ENCODE measurements around the gene ANO4.

ANO4 gene

DNA sequence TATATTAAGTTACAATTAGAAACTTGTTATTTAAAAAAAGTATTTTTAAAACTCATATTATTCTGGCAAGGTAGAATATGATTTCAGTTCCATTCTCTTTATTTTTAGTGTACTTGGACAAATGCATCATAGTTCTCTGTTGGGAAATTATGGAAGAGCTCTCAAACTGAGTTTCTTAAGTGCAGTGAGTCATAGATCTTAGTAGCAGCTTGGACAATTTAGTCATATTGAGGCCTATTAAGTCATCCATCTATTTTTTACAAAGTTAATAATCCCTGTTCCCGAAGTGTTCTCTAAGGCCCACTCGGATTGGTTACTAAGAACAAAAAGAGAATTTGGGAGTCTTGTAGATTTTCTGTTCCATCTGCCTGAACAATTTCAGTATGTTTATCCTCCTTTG lies 113.9 kb downstream of the ANO4 start:
- TF ChIP-seq EZH2phosphoT487 (IDR thresholded peaks at IDR 0.05; ENCODE audit: low read length) (no peak), EZH2 (optimal IDR thresholded peaks at IDR 0.05; ENCODE audit: low read depth, low read length) (no peak)
- TF ChIP-seq, protein P1, sequence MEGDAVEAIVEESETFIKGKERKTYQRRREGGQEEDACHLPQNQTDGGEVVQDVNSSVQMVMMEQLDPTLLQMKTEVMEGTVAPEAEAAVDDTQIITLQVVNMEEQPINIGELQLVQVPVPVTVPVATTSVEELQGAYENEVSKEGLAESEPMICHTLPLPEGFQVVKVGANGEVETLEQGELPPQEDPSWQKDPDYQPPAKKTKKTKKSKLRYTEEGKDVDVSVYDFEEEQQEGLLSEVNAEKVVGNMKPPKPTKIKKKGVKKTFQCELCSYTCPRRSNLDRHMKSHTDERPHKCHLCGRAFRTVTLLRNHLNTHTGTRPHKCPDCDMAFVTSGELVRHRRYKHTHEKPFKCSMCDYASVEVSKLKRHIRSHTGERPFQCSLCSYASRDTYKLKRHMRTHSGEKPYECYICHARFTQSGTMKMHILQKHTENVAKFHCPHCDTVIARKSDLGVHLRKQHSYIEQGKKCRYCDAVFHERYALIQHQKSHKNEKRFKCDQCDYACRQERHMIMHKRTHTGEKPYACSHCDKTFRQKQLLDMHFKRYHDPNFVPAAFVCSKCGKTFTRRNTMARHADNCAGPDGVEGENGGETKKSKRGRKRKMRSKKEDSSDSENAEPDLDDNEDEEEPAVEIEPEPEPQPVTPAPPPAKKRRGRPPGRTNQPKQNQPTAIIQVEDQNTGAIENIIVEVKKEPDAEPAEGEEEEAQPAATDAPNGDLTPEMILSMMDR (IDR thresholded peaks at IDR 0.05; ENCODE audit: low read length): no peak
- DNase-seq: no peak
- Histone ChIP-seq H3K9me2 (replicated peaks; ENCODE audit: insufficient read depth, low read length) (no peaks in the 10 kb centered on the region), H4K20me1 (ENCODE audit: insufficient read depth, low read length) (no peaks in the 10 kb centered on the region), H3F3A (ENCODE audit: insufficient read depth, low read length) (no peaks in the 10 kb centered on the region), H3K9me3 (replicated peaks; ENCODE audit: insufficient read depth, low read length) (no peaks in the 10 kb centered on the region), H3K27me3 (replicated peaks; ENCODE audit: insufficient read depth, low read length) (no peaks in the 10 kb centered on the region), H3K4me1 (ENCODE audit: low read length) (no peaks in the 10 kb centered on the region), H3K4me3 (ENCODE audit: low read length) (no peak overlapping the region), H3K4me2 (ENCODE audit: low read depth, low read length) (no peak overlapping the region), H3K9ac (ENCODE audit: low read length) (no peak overlapping the region), H3K79me2 (ENCODE audit: low read length) (no peaks in the 10 kb centered on the region), H3K36me3 (replicated peaks; ENCODE audit: insufficient read depth, low read length) (no peaks in the 10 kb centered on the region), H3K27ac (ENCODE audit: low read length) (no peak overlapping the region), H2AFZ (ENCODE audit: low read length) (no peak overlapping the region)

DNA sequence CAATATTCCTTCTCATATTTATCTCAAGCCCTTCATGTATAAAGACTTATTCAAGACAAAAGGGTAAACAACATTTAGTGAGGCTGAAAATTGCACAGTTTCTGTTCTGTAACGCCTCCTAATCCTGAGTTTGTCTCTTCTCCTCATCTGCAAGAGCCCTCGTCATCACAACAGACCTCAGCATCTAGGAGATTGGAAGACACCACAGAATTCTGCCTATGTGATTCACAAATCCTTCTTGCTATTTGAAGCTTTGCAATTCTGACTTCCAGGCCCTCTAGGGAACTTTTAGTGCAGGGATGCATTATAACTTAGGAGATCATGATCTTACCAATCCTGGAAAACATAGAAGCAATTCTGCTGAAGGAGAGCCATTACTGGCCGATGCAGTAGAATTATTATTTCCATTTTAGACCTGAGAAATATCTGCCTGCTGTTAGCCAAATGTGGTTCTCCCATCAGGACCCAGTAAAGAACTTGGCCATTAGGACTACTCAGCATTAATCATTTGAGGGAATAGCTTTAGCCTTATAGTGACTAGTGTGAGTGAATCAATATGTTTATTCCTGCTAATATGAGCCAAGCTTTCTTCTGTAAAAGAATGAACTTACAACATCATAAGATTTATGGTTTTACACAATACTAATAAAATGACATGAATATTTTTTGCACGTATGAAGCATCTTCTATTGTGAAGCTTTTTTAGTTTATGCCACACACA lies 119.5 kb downstream of the ANO4 start:
- Histone ChIP-seq H4K20me1 (ENCODE audit: insufficient read depth, low read length) (no peaks in the 10 kb centered on the region), H3K4me1 (ENCODE audit: low read length) (no peaks in the 10 kb centered on the region), H3K4me3 (ENCODE audit: low read length) (no peak overlapping the region), H3K27ac (ENCODE audit: low read length) (no peak overlapping the region), H3K9ac (ENCODE audit: low read length) (no peak overlapping the region), H3K4me2 (ENCODE audit: low read depth, low read length) (no peak overlapping the region), H3K79me2 (ENCODE audit: low read length) (no peaks in the 10 kb centered on the region), H3K27me3 (replicated peaks; ENCODE audit: insufficient read depth, low read length) (no peaks in the 10 kb centered on the region), H2AFZ (ENCODE audit: low read length) (no peak overlapping the region), H3K9me2 (replicated peaks; ENCODE audit: insufficient read depth, low read length) (no peaks in the 10 kb centered on the region), H3K9me3 (replicated peaks; ENCODE audit: insufficient read depth, low read length) (no peaks in the 10 kb centered on the region), H3K36me3 (replicated peaks; ENCODE audit: insufficient read depth, low read length) (no peaks in the 10 kb centered on the region), H3F3A (ENCODE audit: insufficient read depth, low read length) (no peaks in the 10 kb centered on the region)
- no peak for DNase-seq
- TF ChIP-seq EZH2 (optimal IDR thresholded peaks at IDR 0.05; ENCODE audit: low read depth, low read length) (no peak), EZH2phosphoT487 (IDR thresholded peaks at IDR 0.05; ENCODE audit: low read length) (no peak)
- TF ChIP-seq, protein P1 (IDR thresholded peaks at IDR 0.05; ENCODE audit: low read length): no peak

DNA sequence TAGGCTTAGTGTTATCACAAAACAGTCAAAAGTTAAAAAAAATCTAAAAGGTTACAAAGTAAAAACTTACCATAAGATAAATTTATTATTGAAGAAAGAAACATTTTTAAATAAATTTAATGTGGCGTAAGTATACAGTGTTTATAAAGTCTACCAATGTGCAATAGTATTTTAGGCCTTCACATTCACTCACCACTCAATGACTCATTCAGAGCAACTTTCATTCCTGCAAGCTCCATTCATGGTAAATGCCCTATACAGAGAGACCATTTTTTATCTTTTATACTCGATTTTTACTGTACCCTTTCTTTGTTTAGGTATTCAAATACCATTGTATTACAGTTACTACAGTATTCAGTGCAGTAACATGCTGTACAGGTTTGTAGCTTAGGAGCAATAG lies 124.5 kb downstream of the ANO4 start:
- TF ChIP-seq EZH2phosphoT487 (IDR thresholded peaks at IDR 0.05; ENCODE audit: low read length) (no peak), EZH2 (optimal IDR thresholded peaks at IDR 0.05; ENCODE audit: low read depth, low read length) (no peak)
- TF ChIP-seq, protein P1 (IDR thresholded peaks at IDR 0.05; ENCODE audit: low read length): no peak
- no peaks in the 10 kb centered on the region for H3K9me2 ChIP-seq (replicated peaks; ENCODE audit: insufficient read depth, low read length)
- no peaks in the 10 kb centered on the region for H3K36me3 ChIP-seq (replicated peaks; ENCODE audit: insufficient read depth, low read length)
- H2AFZ ChIP-seq (ENCODE audit: low read length): no peak overlapping the region
- no peak for DNase-seq
- no peak overlapping the region for H3K27ac ChIP-seq (ENCODE audit: low read length)
- H3K9me3 ChIP-seq (replicated peaks; ENCODE audit: insufficient read depth, low read length): no peaks in the 10 kb centered on the region
- no peak overlapping the region for H3K4me3 ChIP-seq (ENCODE audit: low read length)
- H3K27me3 ChIP-seq (replicated peaks; ENCODE audit: insufficient read depth, low read length): no peaks in the 10 kb centered on the region
- H3K9ac ChIP-seq (ENCODE audit: low read length): no peak overlapping the region
- H3K4me2 ChIP-seq (ENCODE audit: low read depth, low read length): no peak overlapping the region
- H3K79me2 ChIP-seq (ENCODE audit: low read length): no peaks in the 10 kb centered on the region
- H3K4me1 ChIP-seq (ENCODE audit: low read length): no peaks in the 10 kb centered on the region
- no peaks in the 10 kb centered on the region for H4K20me1 ChIP-seq (ENCODE audit: insufficient read depth, low read length)
- H3F3A ChIP-seq (ENCODE audit: insufficient read depth, low read length): no peaks in the 10 kb centered on the region
